Mucosa of descending colon (tissue), 3 donors: ENCODE results near the gene MKNK1. TPM values are rescaled to one million over a fixed set of nuclear protein-coding genes. Genes with fewer than 3 reads are reported as not detected.

ENCODE experiments used
- ATAC-seq: fragments of 200-7000 bp; cut with Tn5 transposase; one replicate; pipeline ENCODE4 v1.9.1; 2020; ENCODE audit warnings: mild to moderate bottlenecking, moderate library complexity
- DNase-seq, 3 donors: peaks; one replicate each; pipeline ENCODE4 v3.0.0-alpha.2; 2020
- H3K36me3 ChIP-seq: fragments of 200-600 bp; one replicate; pipeline ENCODE4 v1.8.0; 2021; ENCODE audit warnings: low read depth, mild to moderate bottlenecking
- H3K4me1 ChIP-seq: fragments of 200-600 bp; one replicate; pipeline ENCODE4 v1.8.0; 2021; ENCODE audit warnings: low read depth, mild to moderate bottlenecking
- H3K4me3 ChIP-seq: fragments of 200-600 bp; one replicate; pipeline ENCODE4 v1.8.0; 2021; ENCODE audit warnings: mild to moderate bottlenecking
- H3K9me3 ChIP-seq: fragments of 200-600 bp; one replicate; pipeline ENCODE4 v1.8.0; 2021; ENCODE audit warnings: mild to moderate bottlenecking
- CTCF ChIP-seq: fragments of 200-600 bp; IDR thresholded peaks from one replicate; pipeline ENCODE4 v1.8.0; 2022; ENCODE audit warnings: antibody characterized with exemption, mild to moderate bottlenecking
- intact Hi-C, 2 donors: fragments of 100-400 bp; cut with DNase I in 1 of 2; cut with micrococcal nuclease in 1 of 2; formaldehyde crosslinking; loops; one replicate each; pipeline versions ENCODE4 v1.11.0 to v1.11.1; 2022; cut with DNase I, micrococcal nuclease
- total RNA-seq, 3 donors: library from RNA; stranded (reverse); fragmentation: NEBNext Ultra II Directional in 2 of 3; extraction: Animal tissue kit (Norgen Biotek cat#: 25700) in 2 of 3; gene quantifications; one replicate each; pipeline versions ENCODE4 v1.2.1 to v1.2.4, GENCODE V29; 2021 to 2023
- donor health status: DM: no; HTN: no; CAD: no; lungs with moderate emphysema.
- donor health status: DM: no; HTN: no; CAD: no.
- donor health status: DM: no; HTN: yes; CAD: no.

MKNK1 gene
- total RNA-seq, 3 donors from 2014 or later = 51.5 to 65.7 (median 59.3) TPM

GRCh38 chr1:46615088-46615487 lies 11.0 kb upstream of the MKNK1 start:
- ATAC-seq = no peak
- TF ChIP-seq CTCF = no peak
- intact Hi-C loops = no loop called here
- Histone ChIP-seq H3K9me3 (no peaks in the 10 kb centered on the region), H3K4me1 (peaks cover 26% of the 10 kb centered on the region), H3K4me3 (no peak overlapping the region), H3K36me3 (no peaks in the 10 kb centered on the region)
- DNase-seq = no peak

- peaks cover 26% of the 10 kb centered on the region for H3K4me1 ChIP-seq
- no peaks in the 10 kb centered on the region for H3K36me3 ChIP-seq
- no peaks in the 10 kb centered on the region for H3K9me3 ChIP-seq
- intact Hi-C loops = no loop called here
- DNase-seq (no peak), ATAC-seq (no peak)
- no peak overlapping the region for H3K4me3 ChIP-seq
- no peak for TF ChIP-seq CTCF
These were observed 10.5 kb upstream of the MKNK1 start for GRCh38 chr1:46614604-46614984.

DNA sequence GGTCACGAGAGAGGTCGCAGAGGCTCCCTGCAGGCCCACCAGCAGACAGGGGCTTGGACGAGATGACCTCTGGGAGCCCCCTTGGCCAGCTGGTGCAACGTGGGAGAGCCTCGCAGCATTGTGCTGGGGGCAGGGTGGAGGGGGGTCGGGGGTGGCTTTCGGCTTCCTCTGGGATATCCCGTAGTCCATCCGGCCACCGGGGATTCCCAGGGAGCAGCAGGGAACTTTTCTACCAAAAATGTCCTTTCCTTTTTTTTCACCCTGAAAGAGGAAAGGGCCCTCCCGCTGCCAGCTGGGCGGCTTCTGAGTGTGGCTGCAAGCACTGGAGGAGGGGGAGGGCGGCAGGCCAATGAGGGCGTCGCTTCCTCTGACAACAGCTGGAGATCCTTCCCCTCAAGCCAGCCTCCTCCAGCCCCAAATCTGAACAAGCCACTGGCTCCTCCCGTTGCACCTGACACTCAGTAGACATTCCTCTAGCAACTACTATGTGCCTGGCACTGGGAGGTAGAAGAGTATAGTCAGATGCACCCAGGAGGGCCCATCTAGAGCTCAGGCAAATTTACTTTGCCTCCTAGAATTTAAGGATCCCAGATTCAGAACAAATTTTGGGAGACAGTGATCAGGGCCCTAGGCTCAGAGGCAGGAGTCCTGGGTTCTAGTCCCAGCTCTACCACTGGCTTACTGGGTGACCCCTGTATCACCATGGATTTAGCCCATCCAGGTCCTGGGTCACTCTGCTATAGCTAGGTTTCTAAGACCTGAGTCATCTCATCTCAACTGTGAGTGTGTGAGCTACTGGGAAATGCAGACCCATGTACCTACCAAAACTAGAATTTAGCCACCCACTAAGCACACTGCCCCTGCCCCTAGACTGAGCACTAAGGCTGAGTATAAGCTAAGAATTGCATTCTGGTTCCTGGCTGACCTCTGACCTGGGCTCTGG lies 9.9 kb upstream of the MKNK1 start:
- no peak for TF ChIP-seq CTCF
- DNase-seq (peak; percentile 76 to 89 (median 77)), ATAC-seq (peak; percentile 28)
- no peaks in the 10 kb centered on the region for H3K9me3 ChIP-seq
- intact Hi-C loops = no loop called here
- peaks cover 3% of the 10 kb centered on the region for H3K36me3 ChIP-seq
- H3K4me1 ChIP-seq = peaks cover 26% of the 10 kb centered on the region
- no peak overlapping the region for H3K4me3 ChIP-seq

- Histone ChIP-seq H3K9me3 (no peaks in the 10 kb centered on the region), H3K4me1 (peaks cover 26% of the 10 kb centered on the region), H3K4me3 (no peak overlapping the region), H3K36me3 (peaks cover 3% of the 10 kb centered on the region)
- no peak for TF ChIP-seq CTCF
- ATAC-seq (no peak), DNase-seq (peak in 2 of 3 donors; percentile 35 to 59)
- intact Hi-C loops = no loop called here
These were observed 9.0 kb upstream of the MKNK1 start for GRCh38 chr1:46612937-46613660.

DNA sequence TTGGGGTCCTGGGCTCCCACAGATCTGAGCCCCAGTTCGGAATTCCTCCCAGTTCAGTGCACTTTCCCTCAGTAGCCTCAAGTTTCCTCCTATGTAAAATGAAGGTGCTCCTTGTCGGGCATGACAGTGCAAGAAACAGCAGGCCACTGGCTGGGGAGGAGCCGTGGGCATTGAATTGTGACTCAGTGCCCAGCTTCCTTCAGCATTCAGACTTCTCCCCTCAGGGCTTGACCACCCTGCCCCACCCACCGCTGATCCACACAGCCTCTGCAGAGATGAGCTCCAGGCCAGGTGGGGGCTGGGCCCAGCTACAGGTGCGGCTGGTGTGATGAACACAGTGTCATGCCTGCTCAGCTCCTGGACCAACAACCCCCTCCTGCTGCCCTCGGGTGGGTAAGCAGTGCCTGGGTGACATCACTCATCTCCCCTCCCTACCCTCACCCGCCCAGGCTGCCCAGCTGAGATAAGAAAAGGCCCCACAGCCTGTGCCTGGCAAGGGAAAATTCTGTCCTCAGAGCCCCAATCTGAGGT lies 7.7 kb upstream of the MKNK1 start:
- peaks cover 3% of the 10 kb centered on the region for H3K36me3 ChIP-seq
- TF ChIP-seq CTCF = no peak
- ATAC-seq = no peak
- H3K9me3 ChIP-seq = no peaks in the 10 kb centered on the region
- intact Hi-C loops = no loop called here
- H3K4me3 ChIP-seq = no peak overlapping the region
- no peak for DNase-seq
- peaks cover 22% of the 10 kb centered on the region for H3K4me1 ChIP-seq
